Loucy (cell line): ENCODE data around the gene AKR1C1.
"Not testable (repeated sequence)": the region's sequence is repeated elsewhere in the genome, so short reads cannot be mapped to it uniquely, and the experiment has no call there.

Source experiments
- H2AFZ ChIP-seq: fragments of 200-600 bp; sonication (generic); 2 replicates; pipeline ENCODE4 v1.6.0; 2016; ENCODE audit warnings: antibody characterized with exemption, mild to moderate bottlenecking, low read length, moderate library complexity
- H3F3A ChIP-seq: fragments of 200-600 bp; 2 replicates; pipeline ENCODE4 v1.6.0; 2016; ENCODE audit warnings: antibody characterized with exemption, low read depth, mild to moderate bottlenecking
- H3K27me3 ChIP-seq: fragments of 200-600 bp; sonication (generic); 2 replicates; pipeline ENCODE4 v1.6.1; 2014; ENCODE audit warnings: low read length, mild to moderate bottlenecking; ENCODE audit not compliant: insufficient read depth, poor library complexity, severe bottlenecking
- H3K36me3 ChIP-seq: fragments of 200-600 bp; sonication (generic); 2 replicates; pipeline ENCODE4 v1.6.1; 2016; ENCODE audit warnings: low read length; ENCODE audit not compliant: insufficient read depth
- H3K4me1 ChIP-seq: fragments of 200-600 bp; sonication (generic); 2 replicates; pipeline ENCODE4 v1.5.1; 2014; ENCODE audit warnings: low read length, mild to moderate bottlenecking; ENCODE audit not compliant: insufficient read depth, poor library complexity, severe bottlenecking
- H3K4me2 ChIP-seq: fragments of 200-600 bp; sonication (generic); 2 replicates; pipeline ENCODE4 v1.6.0; 2014; ENCODE audit warnings: antibody characterized with exemption, low read length, low read depth, mild to moderate bottlenecking; ENCODE audit not compliant: poor library complexity, severe bottlenecking
- H3K4me3 ChIP-seq: fragments of 200-600 bp; sonication (generic); 2 replicates; pipeline ENCODE4 v1.5.1; 2014; ENCODE audit warnings: low read length, mild to moderate bottlenecking, mixed read lengths; ENCODE audit not compliant: poor library complexity, severe bottlenecking
- H3K79me2 ChIP-seq: fragments of 200-600 bp; sonication (generic); 2 replicates; pipeline ENCODE4 v1.6.1; 2014; ENCODE audit warnings: low read length; ENCODE audit not compliant: insufficient read depth
- H3K9ac ChIP-seq: fragments of 200-600 bp; sonication (generic); 2 replicates; pipeline ENCODE4 v1.6.0; 2014; ENCODE audit warnings: mild to moderate bottlenecking, low read depth, low read length, moderate library complexity; ENCODE audit not compliant: poor library complexity, severe bottlenecking
- H3K9me2 ChIP-seq: fragments of 200-600 bp; sonication (generic); replicated peaks from 2 replicates; pipeline ENCODE4 v1.6.1; 2016; ENCODE audit warnings: low read depth, low read length, mixed read lengths
- H3K9me3 ChIP-seq: fragments of 200-600 bp; sonication (generic); 2 replicates; pipeline ENCODE4 v1.6.1; 2014; ENCODE audit warnings: mild to moderate bottlenecking, antibody characterized with exemption, low read length, low read depth; ENCODE audit not compliant: insufficient read depth
- H4K20me1 ChIP-seq: fragments of 200-600 bp; sonication (generic); 2 replicates; pipeline ENCODE4 v1.6.0; 2014; ENCODE audit warnings: antibody characterized with exemption, low read length, mild to moderate bottlenecking; ENCODE audit not compliant: insufficient read depth, poor library complexity, severe bottlenecking
- CTCF ChIP-seq: fragments of 200-600 bp; sonication (generic); conservative IDR thresholded peaks from 2 replicates; pipeline ENCODE4 v1.5.1; 2014; ENCODE audit warnings: mild to moderate bottlenecking, antibody characterized with exemption, low read length
- EZH2phosphoT487 ChIP-seq: fragments of 200-600 bp; IDR thresholded peaks from 2 replicates; pipeline ENCODE4 v1.6.1; 2018; ENCODE audit warnings: antibody characterized with exemption, mild to moderate bottlenecking, moderate library complexity, borderline replicate concordance

AKR1C1 gene

GRCh38 chr10:5008857-5009548 lies 45.8 kb downstream of the AKR1C1 start:
- not testable (repeated sequence) for H3K9me2 ChIP-seq, H3K9me3 ChIP-seq, H3K36me3 ChIP-seq, H3K4me1 ChIP-seq, H3K4me2 ChIP-seq, H3F3A ChIP-seq, H4K20me1 ChIP-seq, H3K9ac ChIP-seq, H3K4me3 ChIP-seq, H2AFZ ChIP-seq, H3K27me3 ChIP-seq, H3K79me2 ChIP-seq

DNA sequence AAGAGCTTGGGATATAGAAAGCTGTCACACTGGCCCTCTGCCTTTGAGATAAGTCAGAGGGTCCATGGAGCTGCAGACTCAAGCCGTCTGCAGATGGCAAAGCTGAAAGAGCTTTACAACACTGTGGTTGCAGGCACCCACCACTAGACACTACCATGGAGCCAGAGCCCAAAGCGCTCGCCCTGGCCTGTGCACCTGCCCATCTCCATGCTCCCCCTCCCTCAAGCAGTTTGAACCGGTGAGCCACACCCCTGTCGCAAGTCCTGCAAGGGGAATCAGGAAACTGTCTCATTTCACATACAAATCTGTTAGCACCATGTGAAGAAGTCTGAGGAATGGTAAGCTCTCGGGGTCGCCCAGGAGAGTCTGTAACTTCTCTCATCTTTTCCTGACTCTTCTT lies 46.8 kb downstream of the AKR1C1 start:
- H3K4me3 ChIP-seq, H3K4me2 ChIP-seq, H3K79me2 ChIP-seq, H3K36me3 ChIP-seq, H3K9me3 ChIP-seq, H4K20me1 ChIP-seq, H3K9me2 ChIP-seq, H3K4me1 ChIP-seq, H3K27me3 ChIP-seq, H3F3A ChIP-seq, H2AFZ ChIP-seq, H3K9ac ChIP-seq: not testable (repeated sequence)

DNA sequence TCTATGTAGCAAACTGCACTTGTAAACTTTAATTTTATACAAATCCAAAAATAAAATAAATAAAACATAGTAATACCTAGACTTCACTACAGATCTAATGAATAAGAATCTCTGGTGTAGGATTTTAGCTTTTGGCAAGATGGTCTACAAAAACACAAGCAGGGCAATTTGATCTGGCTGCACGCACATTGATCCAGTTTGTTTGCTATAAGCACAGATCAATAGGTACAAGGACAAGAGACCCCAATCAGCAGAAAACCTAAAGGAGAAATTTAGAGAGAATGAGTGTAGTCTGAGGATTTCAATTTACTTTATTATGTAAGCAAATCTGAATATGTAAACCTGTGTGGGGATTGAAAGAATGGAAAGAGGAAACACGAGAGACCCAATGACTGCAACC lies 48.2 kb downstream of the AKR1C1 start:
- H3K79me2 ChIP-seq, H3F3A ChIP-seq, H3K9me2 ChIP-seq, H3K9ac ChIP-seq, H3K36me3 ChIP-seq, H3K4me2 ChIP-seq, H4K20me1 ChIP-seq, H3K4me3 ChIP-seq, H2AFZ ChIP-seq, H3K4me1 ChIP-seq, H3K27me3 ChIP-seq, H3K9me3 ChIP-seq: not testable (repeated sequence)

- no peaks in the 10 kb centered on the region for H3F3A ChIP-seq
- no peak for TF ChIP-seq EZH2phosphoT487
- no peak for TF ChIP-seq CTCF
- H3K9me3 ChIP-seq = no peaks in the 10 kb centered on the region
- no peak overlapping the region for H2AFZ ChIP-seq
- H4K20me1 ChIP-seq = no peaks in the 10 kb centered on the region
- H3K4me3 ChIP-seq = no peak overlapping the region
- no peaks in the 10 kb centered on the region for H3K36me3 ChIP-seq
- H3K4me1 ChIP-seq = peaks cover 4% of the 10 kb centered on the region
- H3K79me2 ChIP-seq = no peaks in the 10 kb centered on the region
- no peaks in the 10 kb centered on the region for H3K27me3 ChIP-seq
- no peak overlapping the region for H3K9ac ChIP-seq
- H3K9me2 ChIP-seq = no peaks in the 10 kb centered on the region
- H3K4me2 ChIP-seq = no peak overlapping the region
Measured at GRCh38 chr10:5012595-5012994, 49.4 kb downstream of the AKR1C1 start.
